Caco-2 (cell line): Measurements from ENCODE around the gene CTIF. TPM values are rescaled to one million over a fixed set of nuclear protein-coding genes. Genes with fewer than 3 reads are reported as not detected.

Experiments used
- BruUV-seq: library from RNA; stranded (reverse); fragments of 400-500 nt; replicated peaks from 2 replicates; lab custom pipeline; 2021; lab: Mats Ljungman, UMichigan
- CTCF ChIA-PET: fragments of 300-600 bp; sonication (Branson Sonifier 250); formaldehyde crosslinking; loops from one replicate; lab custom pipeline; 2022; ENCODE audit warnings: antibody characterized with exemption; lab: Charles Lee
- POLR2A ChIA-PET: fragments of 300-600 bp; sonication (Branson Sonifier 250); formaldehyde crosslinking; loops from one replicate; lab custom pipeline; 2022; ENCODE audit warnings: antibody characterized with exemption; lab: Charles Lee
- DNase-seq, 2 experiments: peaks; one replicate each; pipeline versions ENCODE4 v3.0.0 to v3.0.0-alpha.2; 2020 to 2022
- H3K27me3 ChIP-seq: replicated peaks from 2 replicates; pipeline ENCODE4 v1.6.0; 2011; ENCODE audit warnings: low read length; ENCODE audit not compliant: control insufficient read depth, insufficient read depth
- H3K36me3 ChIP-seq: 2 replicates; pipeline ENCODE4 v1.5.1; 2011; ENCODE audit warnings: low read length; ENCODE audit not compliant: control insufficient read depth, insufficient read depth
- H3K4me1 ChIP-seq: fragments of 250-450 bp; sonication (Bioruptor Pico); 2 replicates; pipeline ENCODE4 v1.5.1; 2020; ENCODE audit warnings: mild to moderate bottlenecking
- H3K4me3 ChIP-seq: 2 replicates; pipeline ENCODE4 v1.5.1; 2011; ENCODE audit warnings: low read depth, mild to moderate bottlenecking, control low read depth, low read length
- H3K9me3 ChIP-seq: fragments of 250-450 bp; sonication (Bioruptor Pico); 2 replicates; pipeline ENCODE4 v1.5.1; 2020; ENCODE audit warnings: mild to moderate bottlenecking, moderate library complexity
- H3K27ac Mint-ChIP-seq: one replicate; pipeline ENCODE4 v1.8.0; 2022; ENCODE audit warnings: mixed read lengths; ENCODE audit not compliant: unreplicated experiment
- H3K27me3 Mint-ChIP-seq: one replicate; pipeline ENCODE4 v1.8.0; 2022; ENCODE audit warnings: mixed read lengths; ENCODE audit not compliant: insufficient read depth, unreplicated experiment
- H3K36me3 Mint-ChIP-seq: one replicate; pipeline ENCODE4 v1.8.0; 2022; ENCODE audit warnings: mild to moderate bottlenecking, mixed read lengths; ENCODE audit not compliant: insufficient read depth, unreplicated experiment
- H3K4me1 Mint-ChIP-seq: one replicate; pipeline ENCODE4 v1.8.0; 2022; ENCODE audit warnings: low read depth, mixed read lengths; ENCODE audit not compliant: unreplicated experiment
- H3K4me3 Mint-ChIP-seq: one replicate; pipeline ENCODE4 v1.8.0; 2022; ENCODE audit warnings: mild to moderate bottlenecking, moderate library complexity, mixed read lengths; ENCODE audit not compliant: unreplicated experiment
- H3K9me3 Mint-ChIP-seq: one replicate; pipeline ENCODE4 v1.8.0; 2022; ENCODE audit warnings: mixed read lengths; ENCODE audit not compliant: unreplicated experiment
- CTCF ChIP-seq, 2 experiments: fragments of 200-600 bp in 1 of 2; IDR thresholded peaks; 1 replicate in 1 of 2; 2 replicates in 1 of 2; pipeline versions ENCODE4 v1.5.1 to v1.8.0; 2011 to 2022; ENCODE audit warnings: antibody characterized with exemption in 1 of 2, control low read depth in 1 of 2, inconsistent platforms in 1 of 2, low read depth in 1 of 2, low read length in 1 of 2, mild to moderate bottlenecking in 1 of 2, moderate library complexity in 1 of 2; ENCODE audit not compliant: insufficient read depth in 1 of 2, severe bottlenecking in 1 of 2, unreplicated experiment in 1 of 2
- intact Hi-C: fragments of 100-400 bp; cut with micrococcal nuclease; formaldehyde crosslinking; loops from one replicate; pipeline ENCODE4 v1.10.0; 2022; ENCODE audit not compliant: unreplicated experiment
- total RNA-seq: library from RNA; stranded (reverse); gene quantifications from 2 replicates; pipeline ENCODE4 v1.2.3, GENCODE V29; 2022

CTIF gene
- total RNA-seq, 1 experiment from 2014 or later = 19.9 TPM

GRCh38 chr18:48850822-48851598, 312.2 kb downstream of the CTIF start:
- H3K4me3 Mint-ChIP-seq = no peak overlapping the region
- H3K27ac Mint-ChIP-seq = no peak overlapping the region
- POLR2A ChIA-PET = no interaction called here
- Histone ChIP-seq H3K4me3 (no peak overlapping the region), H3K27me3 (no peaks in the 10 kb centered on the region), H3K4me1 (no peaks in the 10 kb centered on the region), H3K36me3 (no peaks in the 10 kb centered on the region), H3K9me3 (no peaks in the 10 kb centered on the region)
- H3K36me3 Mint-ChIP-seq = peaks cover 11% of the 10 kb centered on the region
- H3K4me1 Mint-ChIP-seq = no peaks in the 10 kb centered on the region
- TF ChIP-seq CTCF (IDR thresholded peaks at IDR 0.05; ENCODE audit: insufficient read depth in 1 of 2, low read depth in 1 of 2, low read length in 1 of 2, severe bottlenecking in 1 of 2, unreplicated experiment in 1 of 2) = no peak
- peaks cover 10% of the 10 kb centered on the region for H3K9me3 Mint-ChIP-seq
- CTCF ChIA-PET = no interaction called here
- no peak for DNase-seq
- no peaks in the 10 kb centered on the region for H3K27me3 Mint-ChIP-seq
- no TSS peak for BruUV-seq
- intact Hi-C loops = no loop called here

GRCh38 chr18:48851599-48851960, 312.7 kb downstream of the CTIF start:
- H3K27me3 ChIP-seq = no peaks in the 10 kb centered on the region
- no peaks in the 10 kb centered on the region for H3K36me3 ChIP-seq
- Mint-ChIP-seq H3K27ac (no peak overlapping the region), H3K4me1 (no peaks in the 10 kb centered on the region), H3K4me3 (no peak overlapping the region), H3K9me3 (peaks cover 5% of the 10 kb centered on the region), H3K27me3 (no peaks in the 10 kb centered on the region), H3K36me3 (peaks cover 8% of the 10 kb centered on the region)
- no peak for TF ChIP-seq CTCF (IDR thresholded peaks at IDR 0.05; ENCODE audit: insufficient read depth in 1 of 2, low read depth in 1 of 2, low read length in 1 of 2, severe bottlenecking in 1 of 2, unreplicated experiment in 1 of 2)
- BruUV-seq = no TSS peak
- intact Hi-C loops = no loop called here
- no peaks in the 10 kb centered on the region for H3K9me3 ChIP-seq
- no peak overlapping the region for H3K4me3 ChIP-seq
- no peak for DNase-seq
- no peaks in the 10 kb centered on the region for H3K4me1 ChIP-seq
- CTCF ChIA-PET = no interaction called here
- POLR2A ChIA-PET = no interaction called here

- no peak overlapping the region for H3K4me3 ChIP-seq
- H3K27me3 Mint-ChIP-seq = no peaks in the 10 kb centered on the region
- H3K36me3 Mint-ChIP-seq = peaks cover 5% of the 10 kb centered on the region
- H3K27ac Mint-ChIP-seq = no peak overlapping the region
- no peak for DNase-seq
- H3K4me1 ChIP-seq = no peaks in the 10 kb centered on the region
- CTCF ChIA-PET = no interaction called here
- no peaks in the 10 kb centered on the region for H3K36me3 ChIP-seq
- intact Hi-C loops = no loop called here
- TF ChIP-seq CTCF (IDR thresholded peaks at IDR 0.05; ENCODE audit: insufficient read depth in 1 of 2, low read depth in 1 of 2, low read length in 1 of 2, severe bottlenecking in 1 of 2, unreplicated experiment in 1 of 2) = no peak
- no peaks in the 10 kb centered on the region for H3K4me1 Mint-ChIP-seq
- H3K27me3 ChIP-seq = no peaks in the 10 kb centered on the region
- BruUV-seq = no TSS peak
- POLR2A ChIA-PET = no interaction called here
- H3K9me3 Mint-ChIP-seq = no peaks in the 10 kb centered on the region
- no peak overlapping the region for H3K4me3 Mint-ChIP-seq
- H3K9me3 ChIP-seq = no peaks in the 10 kb centered on the region
Observed at GRCh38 chr18:48852292-48852691, 313.5 kb downstream of the CTIF start.
